B cell (primary cell): ENCODE data around the gene C22orf31. TPM values are rescaled to one million over a fixed set of nuclear protein-coding genes. Genes with fewer than 3 reads are reported as not detected.
"Not testable (repeated sequence)": the region's sequence is repeated elsewhere in the genome, so short reads cannot be mapped to it uniquely, and the experiment has no call there.

Experiments used
- ATAC-seq: fragments of 200-7000 bp; cut with Tn5 transposase; one replicate; pipeline ENCODE4 v1.10.0; 2021; ENCODE audit warnings: low read depth, mild to moderate bottlenecking, moderate number of reproducible peaks, moderate library complexity
- CTCF ChIA-PET: fragments of 350-600 bp; sonication (Branson Sonifier 250); formaldehyde crosslinking; loops from one replicate; lab custom pipeline; 2021; ENCODE audit warnings: antibody characterized with exemption, inconsistent platforms; lab: Charles Lee
- POLR2A ChIA-PET: fragments of 350-600 bp; sonication (Branson Sonifier 250); formaldehyde crosslinking; loops from one replicate; lab custom pipeline; 2021; ENCODE audit warnings: antibody characterized with exemption; lab: Charles Lee
- DNase-seq: peaks from one replicate; pipeline ENCODE4 v3.0.0; 2013
- H2AFZ ChIP-seq: 2 replicates; pipeline ENCODE4 v1.6.1; 2012; ENCODE audit warnings: mild to moderate bottlenecking, low read depth, low read length; ENCODE audit not compliant: insufficient read depth, poor library complexity, severe bottlenecking
- H3K27ac ChIP-seq, 2 donors: 1 replicate in 1 of 2; 2 replicates in 1 of 2; pipeline ENCODE4 v1.5.1; 2012 to 2013; ENCODE audit warnings: low read length in 2 of 2, mild to moderate bottlenecking in 2 of 2, moderate library complexity in 1 of 2
- H3K27me3 ChIP-seq, 4 experiments: fragments of 200-600 bp in 1 of 4; sonication (generic) in 1 of 4; replicated peaks in 1 of 4; 1 replicate in 2 of 4; 2 replicates in 2 of 4; pipeline versions ENCODE4 v1.6.1 to v1.7.0; 2013 to 2016; ENCODE audit warnings: low read length in 3 of 4, mild to moderate bottlenecking in 2 of 4, mixed read lengths in 1 of 4, moderate library complexity in 1 of 4; ENCODE audit not compliant: insufficient read depth in 4 of 4, control insufficient read depth in 3 of 4; ENCODE audit errors: control extremely low read depth in 1 of 4
- H3K36me3 ChIP-seq, 2 experiments: replicated peaks in 1 of 2; 1 replicate in 1 of 2; 2 replicates in 1 of 2; pipeline versions ENCODE4 v1.6.1 to v1.7.1; 2013; ENCODE audit warnings: low read length in 1 of 2; ENCODE audit not compliant: insufficient read depth in 2 of 2, control insufficient read depth in 1 of 2; ENCODE audit errors: control extremely low read depth in 1 of 2, extremely low read depth in 1 of 2
- H3K4me1 ChIP-seq, 2 donors: fragments of 200-600 bp in 1 of 2; sonication (generic) in 1 of 2; 1 replicate in 1 of 2; 2 replicates in 1 of 2; pipeline versions ENCODE4 v1.5.1 to v1.6.1; 2013 to 2017; ENCODE audit warnings: low read length in 2 of 2; ENCODE audit not compliant: control insufficient read depth in 2 of 2, insufficient read depth in 2 of 2
- H3K4me2 ChIP-seq: replicated peaks from 2 replicates; pipeline ENCODE3; 2012; ENCODE audit warnings: mild to moderate bottlenecking, low read depth, low read length; ENCODE audit not compliant: poor library complexity, severe bottlenecking
- H3K4me3 ChIP-seq, 5 experiments: fragments of 200-600 bp in 1 of 5; sonication (generic) in 1 of 5; 1 replicate in 3 of 5; 2 replicates in 2 of 5; pipeline versions ENCODE4 v1.5.1 to v1.7.0; 2011 to 2016; ENCODE audit warnings: low read length in 4 of 5, mild to moderate bottlenecking in 4 of 5, low read depth in 2 of 5, control low read depth in 1 of 5, moderate library complexity in 1 of 5; ENCODE audit not compliant: insufficient read depth in 1 of 5; ENCODE audit errors: control extremely low read depth in 1 of 5, extremely low read depth in 1 of 5
- H3K79me2 ChIP-seq: fragments of 200-600 bp; sonication (generic); one replicate; pipeline ENCODE4 v1.6.0; 2016; ENCODE audit warnings: low read length; ENCODE audit not compliant: control insufficient read depth, insufficient read depth
- H3K9ac ChIP-seq: fragments of 200-600 bp; sonication (generic); 2 replicates; pipeline ENCODE4 v1.6.1; 2017; ENCODE audit warnings: mild to moderate bottlenecking, low read length, moderate library complexity
- H3K9me3 ChIP-seq, 3 donors: one replicate each; pipeline versions ENCODE4 v1.6.1 to v1.7.1; 2013; ENCODE audit warnings: low read length in 2 of 3; ENCODE audit not compliant: control insufficient read depth in 2 of 3, insufficient read depth in 1 of 3; ENCODE audit errors: control extremely low read depth in 1 of 3
- H4K20me1 ChIP-seq: 2 replicates; pipeline ENCODE4 v1.6.0; 2012; ENCODE audit warnings: mild to moderate bottlenecking, low read length; ENCODE audit not compliant: insufficient read depth, control insufficient read depth, poor library complexity, severe bottlenecking
- H3K27ac Mint-ChIP-seq: one replicate; pipeline ENCODE4 v1.8.0; 2021; ENCODE audit warnings: mixed read lengths
- H3K27me3 Mint-ChIP-seq: one replicate; pipeline ENCODE4 v1.8.0; 2021; ENCODE audit warnings: mixed read lengths
- H3K4me1 Mint-ChIP-seq: one replicate; pipeline ENCODE4 v1.8.0; 2021; ENCODE audit warnings: mixed read lengths
- H3K4me3 Mint-ChIP-seq: one replicate; pipeline ENCODE4 v1.8.0; 2021; ENCODE audit warnings: mixed read lengths
- H3K9me3 Mint-ChIP-seq: one replicate; pipeline ENCODE4 v1.8.0; 2022; ENCODE audit warnings: mixed read lengths; ENCODE audit not compliant: insufficient read depth
- EZH2 ChIP-seq: IDR thresholded peaks from 2 replicates; pipeline ENCODE4 v1.6.1; 2012; ENCODE audit warnings: borderline replicate concordance, low read depth, mild to moderate bottlenecking, moderate library complexity, low read length; ENCODE audit not compliant: insufficient read depth, poor library complexity, severe bottlenecking
- WGBS: methylation state at CpG from one replicate; pipeline ENCODE4 v1.1.5; 2013; ENCODE audit warnings: missing lambda C conversion rate; ENCODE audit not compliant: insufficient coverage; 5-methylcytosine and 5-hydroxymethylcytosine counted together
- intact Hi-C: fragments of 100-400 bp; cut with micrococcal nuclease; formaldehyde crosslinking; loops from one replicate; pipeline ENCODE4 v1.10.0; 2022
- polyA plus RNA-seq: library from polyadenylated mRNA; depleted of rRNA; stranded (reverse); fragments of >200 nt; gene quantifications from 2 replicates; pipeline ENCODE4 v1.2.3, GENCODE V29; 2012
- total RNA-seq, 2 donors: library from RNA; stranded (reverse); fragments of 120-200 nt in 1 of 2; gene quantifications; 1 replicate in 1 of 2; 2 replicates in 1 of 2; pipeline versions ENCODE4 v1.2.3 to v1.2.4, GENCODE V29; 2013 to 2022
- TF ChIP-seq, protein P1 (sequence below): fragments of 200-600 bp; IDR thresholded peaks from one replicate; pipeline ENCODE4 v1.8.0; 2022; ENCODE audit warnings: antibody characterized with exemption, mild to moderate bottlenecking

C22orf31 gene
- total and polyA plus RNA-seq, 2 donors (not counting 1 experiment from before 2014, with no cell fraction given), result not detected

DNA sequence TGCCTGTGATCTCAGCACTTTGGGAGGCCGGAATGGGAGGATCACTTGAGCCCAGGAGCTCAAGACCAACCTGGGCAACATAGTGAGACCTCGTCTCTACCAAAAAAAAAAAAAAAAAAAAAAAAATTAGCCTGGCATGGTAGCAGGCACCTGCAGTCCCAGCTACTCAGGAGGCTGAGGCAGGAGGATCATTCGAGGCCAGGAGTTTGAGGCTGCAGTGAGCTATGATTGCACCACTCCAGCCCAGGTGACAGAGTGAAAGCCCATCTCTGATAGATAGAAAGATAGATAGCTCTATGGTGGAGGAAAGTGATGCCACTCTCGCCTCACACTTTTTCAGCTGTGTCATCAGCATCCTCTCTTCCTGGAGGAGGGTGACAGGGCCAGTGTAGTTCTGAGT is 21.9 kb downstream of the C22orf31 start:
- CTCF ChIA-PET, result interaction anchor here (0.6 to 6.5 kb wide), 17 partner anchors 11 to 1020 kb away, joined by 3 to 88 read pairs (median 5); no protein-coding TSS in a partner anchor
- not testable (repeated sequence) for H3K4me1 Mint-ChIP-seq, DNase-seq, H3K9ac ChIP-seq, H3K4me1 ChIP-seq, H3K27ac ChIP-seq, H3K79me2 ChIP-seq, H3K27me3 Mint-ChIP-seq, H3K36me3 ChIP-seq, H3K4me3 ChIP-seq, H3K4me3 Mint-ChIP-seq, H3K9me3 Mint-ChIP-seq, H4K20me1 ChIP-seq, H3K27ac Mint-ChIP-seq, ATAC-seq, H3K4me2 ChIP-seq, H3K9me3 ChIP-seq, H3K27me3 ChIP-seq, H2AFZ ChIP-seq
- intact Hi-C loops, result loop anchor here (1.0 kb wide), 3 partner anchors 184 to 439 kb away; no protein-coding TSS in a partner anchor
- POLR2A ChIA-PET, result interaction anchor here (0.6 kb wide), 1 partner anchor 156 kb away, joined by 3 read pairs; no protein-coding TSS in a partner anchor
- no CpG with 5 or more reads among the region's 4 CpGs for WGBS

DNA sequence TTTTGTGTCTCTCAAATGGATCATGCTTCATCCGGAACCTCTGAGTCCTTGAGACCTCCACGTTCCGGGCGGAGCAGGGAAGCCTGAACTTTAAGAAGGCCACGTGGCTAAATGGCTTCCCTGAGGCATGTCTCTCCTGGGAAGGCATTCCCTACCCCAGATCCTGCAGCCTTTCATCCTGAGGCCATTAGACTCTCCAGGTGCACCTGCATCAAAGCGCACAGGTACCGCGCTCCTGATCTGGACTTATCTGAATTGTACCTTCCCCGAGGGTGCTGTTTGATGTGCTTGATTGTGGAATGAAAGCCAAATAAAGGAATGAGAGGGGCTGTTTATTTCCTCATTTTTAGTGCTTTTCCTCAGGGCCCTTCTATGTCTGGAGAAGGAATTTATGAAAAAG is 22.5 kb downstream of the C22orf31 start:
- no peak overlapping the region for H3K9ac ChIP-seq
- no peak overlapping the region for H3K4me2 ChIP-seq
- ATAC-seq (no peak), DNase-seq (no peak)
- no peaks in the 10 kb centered on the region for H3K79me2 ChIP-seq
- H3K27ac Mint-ChIP-seq, result no peak overlapping the region
- no peak overlapping the region for H2AFZ ChIP-seq
- H3K27ac ChIP-seq, result no peak overlapping the region
- H3K9me3 ChIP-seq, result no peaks in the 10 kb centered on the region
- peaks cover 0 to 8% (median 3%) of the 10 kb centered on the region in 4 experiments for H3K27me3 ChIP-seq
- 95% methylated on average over 8 of the region's 9 CpGs for WGBS
- no peaks in the 10 kb centered on the region for H3K36me3 ChIP-seq
- CTCF ChIA-PET, result interaction anchor here (0.6 to 6.5 kb wide), 15 partner anchors 11 to 1019 kb away, joined by 3 to 88 read pairs (median 6); no protein-coding TSS in a partner anchor
- TF ChIP-seq, protein P1, sequence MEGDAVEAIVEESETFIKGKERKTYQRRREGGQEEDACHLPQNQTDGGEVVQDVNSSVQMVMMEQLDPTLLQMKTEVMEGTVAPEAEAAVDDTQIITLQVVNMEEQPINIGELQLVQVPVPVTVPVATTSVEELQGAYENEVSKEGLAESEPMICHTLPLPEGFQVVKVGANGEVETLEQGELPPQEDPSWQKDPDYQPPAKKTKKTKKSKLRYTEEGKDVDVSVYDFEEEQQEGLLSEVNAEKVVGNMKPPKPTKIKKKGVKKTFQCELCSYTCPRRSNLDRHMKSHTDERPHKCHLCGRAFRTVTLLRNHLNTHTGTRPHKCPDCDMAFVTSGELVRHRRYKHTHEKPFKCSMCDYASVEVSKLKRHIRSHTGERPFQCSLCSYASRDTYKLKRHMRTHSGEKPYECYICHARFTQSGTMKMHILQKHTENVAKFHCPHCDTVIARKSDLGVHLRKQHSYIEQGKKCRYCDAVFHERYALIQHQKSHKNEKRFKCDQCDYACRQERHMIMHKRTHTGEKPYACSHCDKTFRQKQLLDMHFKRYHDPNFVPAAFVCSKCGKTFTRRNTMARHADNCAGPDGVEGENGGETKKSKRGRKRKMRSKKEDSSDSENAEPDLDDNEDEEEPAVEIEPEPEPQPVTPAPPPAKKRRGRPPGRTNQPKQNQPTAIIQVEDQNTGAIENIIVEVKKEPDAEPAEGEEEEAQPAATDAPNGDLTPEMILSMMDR, result no peak
- no peak for TF ChIP-seq EZH2
- POLR2A ChIA-PET, result interaction anchor here (0.6 kb wide), 1 partner anchor 155 kb away, joined by 3 read pairs; no protein-coding TSS in a partner anchor
- intact Hi-C loops, result no loop called here
- H3K4me3 ChIP-seq, result no peak overlapping the region
- H3K4me1 Mint-ChIP-seq, result no peaks in the 10 kb centered on the region
- H3K9me3 Mint-ChIP-seq, result no peaks in the 10 kb centered on the region
- no peak overlapping the region for H3K4me3 Mint-ChIP-seq
- H4K20me1 ChIP-seq, result no peaks in the 10 kb centered on the region
- H3K4me1 ChIP-seq, result peaks cover 0 to 2% of the 10 kb centered on the region in 2 donors
- peaks cover 6% of the 10 kb centered on the region for H3K27me3 Mint-ChIP-seq
